ENCODE measurements around the gene FGGY.

DNA sequence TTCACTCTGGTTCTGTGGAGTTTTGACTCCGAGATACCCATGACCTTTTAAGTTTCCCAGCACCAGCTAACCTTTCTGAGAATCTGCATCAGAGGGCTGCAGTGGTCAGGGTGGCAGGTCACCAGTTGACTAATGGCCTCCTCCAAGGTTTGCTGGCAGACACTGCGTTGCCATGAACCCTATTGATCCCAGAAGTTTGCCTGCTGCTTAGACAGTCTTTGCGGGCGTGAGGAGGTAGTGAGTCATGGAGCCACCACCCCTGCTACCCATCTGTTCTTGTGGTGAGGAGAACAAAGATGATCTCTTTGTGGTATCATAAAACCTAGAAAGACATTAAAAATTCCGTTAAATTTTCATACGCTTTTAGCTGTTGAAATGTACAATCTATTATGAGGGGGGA, 180.4 kb downstream of the FGGY start:
- TF ChIP-seq, protein P1, sequence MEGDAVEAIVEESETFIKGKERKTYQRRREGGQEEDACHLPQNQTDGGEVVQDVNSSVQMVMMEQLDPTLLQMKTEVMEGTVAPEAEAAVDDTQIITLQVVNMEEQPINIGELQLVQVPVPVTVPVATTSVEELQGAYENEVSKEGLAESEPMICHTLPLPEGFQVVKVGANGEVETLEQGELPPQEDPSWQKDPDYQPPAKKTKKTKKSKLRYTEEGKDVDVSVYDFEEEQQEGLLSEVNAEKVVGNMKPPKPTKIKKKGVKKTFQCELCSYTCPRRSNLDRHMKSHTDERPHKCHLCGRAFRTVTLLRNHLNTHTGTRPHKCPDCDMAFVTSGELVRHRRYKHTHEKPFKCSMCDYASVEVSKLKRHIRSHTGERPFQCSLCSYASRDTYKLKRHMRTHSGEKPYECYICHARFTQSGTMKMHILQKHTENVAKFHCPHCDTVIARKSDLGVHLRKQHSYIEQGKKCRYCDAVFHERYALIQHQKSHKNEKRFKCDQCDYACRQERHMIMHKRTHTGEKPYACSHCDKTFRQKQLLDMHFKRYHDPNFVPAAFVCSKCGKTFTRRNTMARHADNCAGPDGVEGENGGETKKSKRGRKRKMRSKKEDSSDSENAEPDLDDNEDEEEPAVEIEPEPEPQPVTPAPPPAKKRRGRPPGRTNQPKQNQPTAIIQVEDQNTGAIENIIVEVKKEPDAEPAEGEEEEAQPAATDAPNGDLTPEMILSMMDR (IDR thresholded peaks at IDR 0.05; ENCODE audit: insufficient read depth, low read length, poor library complexity, severe bottlenecking) = no peak
- no peak for TF ChIP-seq EZH2phosphoT487 (conservative IDR thresholded peaks at IDR 0.05; ENCODE audit: low read length)
